DND-41 (cell line): Measurements from ENCODE around the gene GPR107.

ENCODE experiments used
- ATAC-seq: fragments of 200-7000 bp; cut with Tn5 transposase; 3 replicates; pipeline ENCODE4 v1.9.1; 2021; ENCODE audit warnings: low read depth; ENCODE audit not compliant: insufficient read depth
- DNase-seq: peaks from one replicate; pipeline ENCODE4 v3.0.0-alpha.2; 2020
- H2AFZ ChIP-seq: 2 replicates; pipeline ENCODE4 v1.6.0; 2012; ENCODE audit warnings: low read depth, low read length
- H3K27ac ChIP-seq: 2 replicates; pipeline ENCODE4 v1.5.1; 2012; ENCODE audit warnings: low read length, inconsistent platforms
- H3K27me3 ChIP-seq: fragments of 200-600 bp; sonication (generic); 2 replicates; pipeline ENCODE4 v1.6.0; 2012; ENCODE audit warnings: low read length, mild to moderate bottlenecking, inconsistent platforms; ENCODE audit not compliant: insufficient read depth, poor library complexity
- H3K36me3 ChIP-seq: 2 replicates; pipeline ENCODE4 v1.5.1; 2012; ENCODE audit warnings: low read length, inconsistent platforms; ENCODE audit not compliant: insufficient read depth
- H3K4me1 ChIP-seq: 2 replicates; pipeline ENCODE4 v1.5.1; 2012; ENCODE audit warnings: mild to moderate bottlenecking, low read length; ENCODE audit not compliant: insufficient read depth
- H3K4me2 ChIP-seq: 2 replicates; pipeline ENCODE4 v1.6.0; 2012; ENCODE audit warnings: mild to moderate bottlenecking, moderate library complexity, low read length, inconsistent platforms; ENCODE audit not compliant: insufficient read depth
- H3K4me3 ChIP-seq, 2 experiments: fragments of 200-600 bp in 1 of 2; shearing (Covaris generic) in 1 of 2; 2 replicates each; pipeline ENCODE4 v1.5.1; 2012 to 2016; ENCODE audit warnings: inconsistent platforms in 2 of 2, low read length in 2 of 2, mild to moderate bottlenecking in 2 of 2, low read depth in 1 of 2, moderate library complexity in 1 of 2
- H3K79me2 ChIP-seq: 2 replicates; pipeline ENCODE4 v1.6.0; 2012; ENCODE audit warnings: low read length, inconsistent platforms; ENCODE audit not compliant: insufficient read depth
- H3K9ac ChIP-seq: 2 replicates; pipeline ENCODE4 v1.6.0; 2012; ENCODE audit warnings: low read depth, mild to moderate bottlenecking, inconsistent platforms, low read length, moderate library complexity
- H3K9me3 ChIP-seq: 2 replicates; pipeline ENCODE4 v1.5.1; 2012; ENCODE audit warnings: low read length, moderate library complexity, mild to moderate bottlenecking, inconsistent platforms; ENCODE audit not compliant: insufficient read depth, severe bottlenecking
- H4K20me1 ChIP-seq: 2 replicates; pipeline ENCODE4 v1.6.0; 2012; ENCODE audit warnings: low read length; ENCODE audit not compliant: insufficient read depth
- CTCF ChIP-seq: IDR thresholded peaks from 2 replicates; pipeline ENCODE4 v1.5.1; 2012; ENCODE audit warnings: borderline replicate concordance, low read length, moderate library complexity, mild to moderate bottlenecking; ENCODE audit not compliant: poor library complexity, severe bottlenecking; ENCODE audit errors: extremely low read depth
- EZH2 ChIP-seq: IDR thresholded peaks from 3 replicates; pipeline ENCODE4 v1.6.1; 2012; ENCODE audit warnings: borderline replicate concordance, low read depth, mild to moderate bottlenecking, moderate library complexity, low read length, inconsistent platforms; ENCODE audit not compliant: severe bottlenecking

GPR107 gene

GRCh38 chr9:130030651-130031127 is 23.0 kb upstream of the GPR107 start:
- TF ChIP-seq EZH2 (no peak), CTCF (no peak)
- Histone ChIP-seq H2AFZ (no peak overlapping the region), H3K4me1 (peaks cover 42% of the 10 kb centered on the region), H3K9ac (no peak overlapping the region), H4K20me1 (peaks cover 91% of the 10 kb centered on the region), H3K79me2 (peaks cover 100% of the 10 kb centered on the region), H3K4me2 (0 out of 2 replicates have a peak overlapping the region, but pooled peaks have one; percentile 7), H3K9me3 (no peaks in the 10 kb centered on the region), H3K27me3 (no peaks in the 10 kb centered on the region), H3K27ac (no peak overlapping the region), H3K36me3 (peaks cover 48% of the 10 kb centered on the region), H3K4me3 (no peak overlapping the region)
- DNase-seq (no peak), ATAC-seq (peak; percentile 49; the same call in 1 of the 3 replicates)

- no peak for DNase-seq
- H4K20me1 ChIP-seq, result peaks cover 91% of the 10 kb centered on the region
Measured at GRCh38 chr9:130034570-130034969, 19.1 kb upstream of the GPR107 start.

GRCh38 chr9:130036099-130036498 is 17.6 kb upstream of the GPR107 start:
- Histone ChIP-seq H3K79me2 (peaks cover 100% of the 10 kb centered on the region), H3K9me3 (no peaks in the 10 kb centered on the region), H3K36me3 (peaks cover 36% of the 10 kb centered on the region), H3K4me2 (no peak overlapping the region), H3K9ac (no peak overlapping the region), H3K4me3 (no peak overlapping the region), H4K20me1 (peaks cover 90% of the 10 kb centered on the region), H3K27me3 (no peaks in the 10 kb centered on the region), H2AFZ (no peak overlapping the region), H3K4me1 (peaks cover 70% of the 10 kb centered on the region), H3K27ac (0 out of 2 replicates have a peak overlapping the region, but pooled peaks have one; percentile 40)
- no peak for DNase-seq
- no peak for ATAC-seq
- TF ChIP-seq CTCF (no peak), EZH2 (no peak)

More at GRCh38 chr9:130034570-130034969, 19.1 kb upstream of the GPR107 start:
- no peak for ATAC-seq
- H3K9me3 ChIP-seq, result no peaks in the 10 kb centered on the region
- H2AFZ ChIP-seq, result no peak overlapping the region
- 0 out of 2 replicates have a peak overlapping the region, but pooled peaks have one; percentile 5 for H3K4me2 ChIP-seq
- peaks cover 42% of the 10 kb centered on the region for H3K36me3 ChIP-seq
- no peaks in the 10 kb centered on the region for H3K27me3 ChIP-seq
- no peak for TF ChIP-seq CTCF
- TF ChIP-seq EZH2, result no peak
- H3K4me3 ChIP-seq, result no peak overlapping the region
- no peak overlapping the region for H3K9ac ChIP-seq
- H3K27ac ChIP-seq, result no peak overlapping the region
- peaks cover 67% of the 10 kb centered on the region for H3K4me1 ChIP-seq
- peaks cover 100% of the 10 kb centered on the region for H3K79me2 ChIP-seq
